PC-3 (cell line): Measurements from ENCODE around the gene MASP1.

ENCODE experiments used
- CTCF ChIP-seq: fragments of 300-600 bp; sonication (generic); conservative IDR thresholded peaks from 2 replicates; pipeline ENCODE4 v1.5.1; 2017; ENCODE audit warnings: antibody characterized with exemption, low read depth, mild to moderate bottlenecking, low read length
- EZH2phosphoT487 ChIP-seq: fragments of 300-600 bp; sonication (generic); IDR thresholded peaks from 2 replicates; pipeline ENCODE4 v1.6.1; 2018; ENCODE audit warnings: mild to moderate bottlenecking, antibody characterized with exemption, low read length, borderline replicate concordance

- TF ChIP-seq CTCF (no peak), EZH2phosphoT487 (no peak)
Observed at GRCh38 chr3:187256051-187256616, 35.4 kb downstream of the MASP1 start.
